Vagina (tissue), 2 donors: ENCODE measurements around the gene GPRASP1.

Experiments
- POLR2A ChIP-seq, 2 donors: fragments of 450-650 bp; IDR thresholded peaks; one replicate each; pipeline ENCODE4 v1.6.1; 2017; ENCODE audit warnings: antibody characterized with exemption in 2 of 2, mild to moderate bottlenecking in 2 of 2, moderate library complexity in 2 of 2
- TF ChIP-seq, protein P1 (sequence below), 3 experiments: fragments of 450-650 bp in 2 of 3; fragments of 200-600 bp in 1 of 3; sonication (generic) in 1 of 3; IDR thresholded peaks; one replicate each; pipeline ENCODE4 v1.5.1; 2017 to 2019; ENCODE audit warnings: antibody characterized with exemption in 3 of 3, mild to moderate bottlenecking in 2 of 3, moderate library complexity in 2 of 3

DNA sequence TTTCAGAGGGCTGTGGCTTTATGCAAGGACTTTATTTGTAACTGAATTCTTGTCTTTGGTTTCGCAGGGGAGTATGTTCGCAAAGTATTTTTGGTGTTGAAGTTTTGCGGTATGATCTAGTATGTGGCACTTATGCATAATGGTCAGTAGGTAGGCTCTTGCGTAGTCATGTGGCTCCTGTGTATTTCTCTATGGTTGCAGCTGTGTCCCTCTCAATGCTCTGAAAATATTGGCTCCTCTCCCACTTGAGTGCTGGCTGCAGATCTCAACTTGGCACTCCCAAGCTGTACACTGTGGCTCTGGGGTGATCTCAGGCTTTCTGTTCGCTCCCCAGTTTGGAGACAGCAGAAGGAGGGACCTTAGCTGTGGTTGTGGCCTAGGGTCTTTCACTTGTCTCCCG is 27.2 kb upstream of the GPRASP1 start:
- no peak for TF ChIP-seq POLR2A (IDR thresholded peaks at IDR 0.05)
- TF ChIP-seq, protein P1, sequence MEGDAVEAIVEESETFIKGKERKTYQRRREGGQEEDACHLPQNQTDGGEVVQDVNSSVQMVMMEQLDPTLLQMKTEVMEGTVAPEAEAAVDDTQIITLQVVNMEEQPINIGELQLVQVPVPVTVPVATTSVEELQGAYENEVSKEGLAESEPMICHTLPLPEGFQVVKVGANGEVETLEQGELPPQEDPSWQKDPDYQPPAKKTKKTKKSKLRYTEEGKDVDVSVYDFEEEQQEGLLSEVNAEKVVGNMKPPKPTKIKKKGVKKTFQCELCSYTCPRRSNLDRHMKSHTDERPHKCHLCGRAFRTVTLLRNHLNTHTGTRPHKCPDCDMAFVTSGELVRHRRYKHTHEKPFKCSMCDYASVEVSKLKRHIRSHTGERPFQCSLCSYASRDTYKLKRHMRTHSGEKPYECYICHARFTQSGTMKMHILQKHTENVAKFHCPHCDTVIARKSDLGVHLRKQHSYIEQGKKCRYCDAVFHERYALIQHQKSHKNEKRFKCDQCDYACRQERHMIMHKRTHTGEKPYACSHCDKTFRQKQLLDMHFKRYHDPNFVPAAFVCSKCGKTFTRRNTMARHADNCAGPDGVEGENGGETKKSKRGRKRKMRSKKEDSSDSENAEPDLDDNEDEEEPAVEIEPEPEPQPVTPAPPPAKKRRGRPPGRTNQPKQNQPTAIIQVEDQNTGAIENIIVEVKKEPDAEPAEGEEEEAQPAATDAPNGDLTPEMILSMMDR (IDR thresholded peaks at IDR 0.05): no peak
